ENCODE results near the gene WASF3.
"Not testable (repeated sequence)": the region's sequence is repeated elsewhere in the genome, so short reads cannot be mapped to it uniquely, and the experiment has no call there.

WASF3 gene

DNA sequence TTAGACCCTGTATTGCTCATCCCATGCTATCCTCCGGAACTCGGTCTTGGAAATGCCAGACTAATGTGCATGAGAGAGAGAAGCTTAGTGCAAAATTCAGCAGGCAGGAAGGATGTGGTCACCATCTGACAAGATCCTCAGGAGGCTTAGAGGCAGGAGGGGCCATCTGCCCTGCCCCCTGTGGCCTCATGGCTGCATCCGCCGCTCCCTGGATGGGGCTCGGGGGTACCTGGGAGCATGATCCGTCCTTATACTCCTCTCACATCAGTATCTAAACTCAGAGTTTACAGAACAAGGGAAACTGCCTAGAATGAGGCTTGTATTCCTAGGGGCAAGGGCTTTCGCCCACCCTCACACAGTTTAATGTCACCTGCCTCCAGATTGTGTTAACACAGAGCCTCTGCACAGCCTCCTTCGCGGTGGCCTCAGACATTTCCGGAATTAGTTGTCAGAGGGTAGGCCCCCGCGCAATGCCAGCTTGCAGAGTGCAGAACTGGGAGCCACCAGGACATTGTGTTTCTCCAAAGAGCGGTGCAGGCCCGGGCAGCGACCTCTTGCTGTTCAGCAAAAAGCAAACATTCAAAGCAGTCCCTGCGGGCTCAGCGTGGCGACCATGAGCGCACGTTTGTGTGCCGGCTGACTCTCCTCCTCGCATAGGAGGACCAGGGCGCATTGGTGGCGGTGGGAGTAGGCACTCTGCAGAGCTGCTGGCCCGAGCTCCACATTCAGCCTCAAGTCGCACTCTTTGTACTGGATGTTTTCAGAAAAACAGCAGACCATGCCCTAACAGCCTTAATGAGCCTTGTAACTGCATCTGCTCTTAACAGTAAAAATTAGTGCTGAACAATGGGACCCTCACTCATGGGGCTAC lies 164.0 kb downstream of the WASF3 start:
- DNase-seq: no peak

DNA sequence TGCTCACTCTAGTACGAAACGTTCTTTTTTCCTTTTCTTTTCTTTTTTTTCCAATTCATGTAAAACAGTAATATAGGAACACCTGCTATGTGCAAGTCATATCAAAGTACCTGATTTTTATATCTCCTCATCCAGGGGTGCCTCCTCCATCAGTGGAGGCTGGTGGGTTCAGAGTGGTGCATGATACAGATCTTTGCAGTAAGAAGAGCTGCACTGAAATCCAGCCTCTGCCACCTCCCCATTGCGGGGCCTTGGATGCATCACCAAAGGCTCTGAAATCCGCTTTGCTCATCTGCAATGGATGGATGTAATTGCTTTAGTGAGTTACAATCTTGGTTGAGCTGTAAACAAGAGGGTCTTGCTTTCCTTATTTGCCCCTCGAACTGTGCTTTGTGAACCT lies 164.8 kb downstream of the WASF3 start:
- DNase-seq: no peak

DNA sequence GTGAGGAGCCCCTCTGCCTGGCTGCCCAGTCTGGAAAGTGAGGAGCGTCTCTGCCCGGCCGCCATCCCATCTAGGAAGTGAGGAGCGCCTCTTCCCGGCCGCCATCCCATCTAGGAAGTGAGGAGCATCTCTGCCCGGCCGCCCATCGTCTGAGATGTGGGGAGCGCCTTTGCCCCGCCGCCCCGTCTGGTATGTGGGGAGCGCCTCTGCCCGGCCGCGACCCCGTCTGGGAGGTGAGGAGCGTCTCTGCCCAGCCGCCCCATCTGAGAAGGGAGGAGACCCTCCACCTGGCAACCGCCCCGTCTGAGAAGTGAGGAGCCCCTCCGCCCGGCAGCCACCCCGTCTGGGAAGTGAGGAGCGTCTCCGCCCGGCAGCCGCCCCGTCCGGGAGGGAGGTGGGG lies 166.1 kb downstream of the WASF3 start:
- not testable (repeated sequence) for DNase-seq

DNA sequence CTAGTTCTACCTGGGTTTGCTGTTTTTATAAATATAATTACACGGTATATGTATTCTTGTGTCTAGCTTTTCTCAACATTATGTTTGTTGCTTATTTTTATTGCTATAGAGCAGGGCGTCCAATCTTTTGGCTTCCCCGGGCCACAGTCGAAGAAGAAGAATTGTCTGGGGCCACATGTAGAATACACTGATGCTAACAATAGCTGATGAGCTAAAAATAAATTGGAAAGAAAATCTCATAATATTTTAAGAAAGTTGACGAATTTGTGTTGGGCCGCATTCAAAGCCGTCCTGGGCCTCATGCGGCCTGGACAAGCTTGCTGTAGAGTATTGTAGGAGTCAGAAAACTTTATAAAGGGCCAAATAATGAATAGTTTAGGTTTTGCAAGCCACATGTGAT lies 169.2 kb downstream of the WASF3 start:
- DNase-seq: no peak

DNA sequence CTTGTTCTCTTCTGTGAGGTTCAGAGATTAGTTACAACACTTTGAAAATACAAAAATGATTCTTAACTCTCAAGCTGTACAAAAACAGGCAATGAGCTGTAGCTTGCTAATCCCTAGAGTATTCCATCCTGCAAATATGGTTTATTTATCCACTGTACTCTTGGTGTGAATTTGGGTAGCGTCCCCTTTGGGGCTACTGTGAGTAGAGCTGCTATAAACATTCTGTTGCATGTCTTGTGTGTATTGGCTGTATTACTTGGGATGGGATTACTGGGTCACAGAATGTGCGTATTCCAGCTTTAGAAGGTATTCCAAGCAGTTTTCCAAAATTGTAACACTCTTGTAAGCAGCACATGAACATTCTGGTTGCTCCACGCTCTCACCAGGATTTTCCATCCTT lies 169.6 kb downstream of the WASF3 start:
- no peak for DNase-seq

DNA sequence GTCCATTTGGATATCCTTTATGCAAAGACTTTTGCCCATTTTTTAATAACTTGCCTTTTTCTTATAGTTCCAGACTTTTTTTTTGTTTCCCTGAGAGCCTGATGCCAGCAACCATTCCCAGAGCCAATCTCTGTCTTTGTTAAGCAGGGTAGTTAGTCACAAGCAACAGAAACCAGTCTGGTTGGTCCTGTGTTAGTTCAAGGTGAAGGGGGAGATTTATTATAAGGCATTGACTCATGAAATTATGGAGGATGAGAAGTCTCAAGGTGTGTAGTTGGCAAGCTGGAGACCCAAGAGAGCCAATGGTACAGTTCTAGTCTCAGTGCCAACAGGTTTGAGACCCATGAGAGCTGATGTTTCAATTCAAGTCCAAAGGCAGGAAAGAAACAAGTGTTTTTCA lies 170.2 kb downstream of the WASF3 start:
- DNase-seq: no peak

DNA sequence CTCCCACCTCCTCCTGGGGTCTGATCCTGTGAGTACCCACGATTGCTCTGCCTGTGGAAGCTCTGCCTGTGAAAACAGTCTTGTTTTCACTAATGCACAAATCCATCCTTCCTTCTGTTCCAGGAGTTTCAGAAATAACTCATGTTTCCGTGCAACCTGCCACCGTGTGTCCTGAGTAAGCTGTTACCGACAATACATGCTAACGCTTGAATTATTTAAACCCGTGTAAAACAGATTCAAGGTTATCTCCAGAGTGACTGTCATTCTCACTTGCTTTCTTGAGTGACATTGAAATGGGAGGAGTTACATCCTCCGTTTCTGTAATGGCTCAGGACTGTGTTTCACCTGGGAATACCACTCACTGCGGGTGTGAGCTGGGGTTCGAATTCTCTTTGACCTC lies 178.2 kb downstream of the WASF3 start:
- DNase-seq: no peak
